PC-3 (cell line): ENCODE measurements around the gene USP54.

Experiments
- CTCF ChIP-seq: fragments of 300-600 bp; sonication (generic); conservative IDR thresholded peaks from 2 replicates; pipeline ENCODE4 v1.5.1; 2017; ENCODE audit warnings: antibody characterized with exemption, low read depth, mild to moderate bottlenecking, low read length
- EZH2 ChIP-seq: fragments of 300-600 bp; sonication (generic); IDR thresholded peaks from one replicate; pipeline ENCODE4 v1.6.1; 2017; ENCODE audit warnings: antibody characterized with exemption, mild to moderate bottlenecking, low read length; ENCODE audit not compliant: unreplicated experiment

GRCh38 chr10:73590881-73591799 lies at the start of gene USP54:
- no peak for TF ChIP-seq CTCF
- no peak for TF ChIP-seq EZH2
